ENCODE measurements around the gene CFAP74. TPM values are rescaled to one million over a fixed set of nuclear protein-coding genes. Genes with fewer than 3 reads are reported as not detected.

The CFAP74 gene
- total and polyA plus RNA-seq, 2 of the 13 experiments (the other 11 are each of a cell fraction or from before 2014, with no cell fraction given), result 0.27 to 0.62 TPM

DNA sequence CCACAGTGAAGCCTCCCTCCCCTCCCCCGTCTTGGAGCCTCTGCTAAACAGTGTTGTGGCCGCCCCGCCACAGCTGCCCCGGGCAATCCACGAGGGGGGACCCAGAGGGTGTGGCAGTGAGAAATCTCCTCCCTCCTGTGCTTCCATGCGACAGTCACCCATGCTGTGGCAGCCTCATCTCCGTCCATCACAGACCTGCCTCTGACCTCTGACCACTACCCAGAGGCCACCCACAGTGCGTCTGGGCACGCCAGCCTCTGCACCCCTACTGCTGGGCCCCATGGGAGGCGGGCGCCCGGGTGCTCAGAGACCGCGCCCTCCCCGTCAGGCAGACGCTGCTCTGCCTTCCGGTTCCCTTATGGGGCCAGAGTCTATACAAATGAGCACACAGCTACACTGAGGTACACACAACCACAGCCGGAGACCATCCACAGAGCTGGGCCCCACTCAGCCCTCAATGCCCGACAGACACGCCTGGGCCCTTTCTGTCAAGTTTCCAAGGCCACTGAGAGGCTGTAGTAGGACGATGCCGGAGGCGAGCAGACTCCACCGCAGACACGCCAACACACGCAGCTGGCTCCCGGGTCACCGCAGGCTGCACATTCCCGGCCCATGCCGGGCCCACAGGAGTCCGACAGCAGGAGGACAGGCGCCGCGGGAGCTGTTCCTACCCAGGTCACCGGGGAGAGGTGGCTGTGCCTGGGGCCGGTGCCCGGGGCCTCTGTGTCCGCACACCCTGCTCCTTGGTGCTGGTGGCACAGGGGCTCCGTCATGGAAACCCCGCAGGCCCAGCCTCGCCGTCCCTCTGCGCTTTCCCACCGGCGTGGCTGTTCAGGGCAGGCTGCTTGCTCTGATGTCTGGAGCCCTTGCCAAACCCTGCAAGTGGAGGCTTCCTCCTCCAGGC is 60.6 kb downstream of the CFAP74 start (continued):
- TF ChIP-seq, protein P1, sequence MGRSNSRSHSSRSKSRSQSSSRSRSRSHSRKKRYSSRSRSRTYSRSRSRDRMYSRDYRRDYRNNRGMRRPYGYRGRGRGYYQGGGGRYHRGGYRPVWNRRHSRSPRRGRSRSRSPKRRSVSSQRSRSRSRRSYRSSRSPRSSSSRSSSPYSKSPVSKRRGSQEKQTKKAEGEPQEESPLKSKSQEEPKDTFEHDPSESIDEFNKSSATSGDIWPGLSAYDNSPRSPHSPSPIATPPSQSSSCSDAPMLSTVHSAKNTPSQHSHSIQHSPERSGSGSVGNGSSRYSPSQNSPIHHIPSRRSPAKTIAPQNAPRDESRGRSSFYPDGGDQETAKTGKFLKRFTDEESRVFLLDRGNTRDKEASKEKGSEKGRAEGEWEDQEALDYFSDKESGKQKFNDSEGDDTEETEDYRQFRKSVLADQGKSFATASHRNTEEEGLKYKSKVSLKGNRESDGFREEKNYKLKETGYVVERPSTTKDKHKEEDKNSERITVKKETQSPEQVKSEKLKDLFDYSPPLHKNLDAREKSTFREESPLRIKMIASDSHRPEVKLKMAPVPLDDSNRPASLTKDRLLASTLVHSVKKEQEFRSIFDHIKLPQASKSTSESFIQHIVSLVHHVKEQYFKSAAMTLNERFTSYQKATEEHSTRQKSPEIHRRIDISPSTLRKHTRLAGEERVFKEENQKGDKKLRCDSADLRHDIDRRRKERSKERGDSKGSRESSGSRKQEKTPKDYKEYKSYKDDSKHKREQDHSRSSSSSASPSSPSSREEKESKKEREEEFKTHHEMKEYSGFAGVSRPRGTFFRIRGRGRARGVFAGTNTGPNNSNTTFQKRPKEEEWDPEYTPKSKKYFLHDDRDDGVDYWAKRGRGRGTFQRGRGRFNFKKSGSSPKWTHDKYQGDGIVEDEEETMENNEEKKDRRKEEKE (IDR thresholded peaks at IDR 0.05), result no peak
- TF ChIP-seq ZNF678 (CRISPR knock-in tag; IDR thresholded peaks at IDR 0.05), result no peak
- TF ChIP-seq, protein P2, sequence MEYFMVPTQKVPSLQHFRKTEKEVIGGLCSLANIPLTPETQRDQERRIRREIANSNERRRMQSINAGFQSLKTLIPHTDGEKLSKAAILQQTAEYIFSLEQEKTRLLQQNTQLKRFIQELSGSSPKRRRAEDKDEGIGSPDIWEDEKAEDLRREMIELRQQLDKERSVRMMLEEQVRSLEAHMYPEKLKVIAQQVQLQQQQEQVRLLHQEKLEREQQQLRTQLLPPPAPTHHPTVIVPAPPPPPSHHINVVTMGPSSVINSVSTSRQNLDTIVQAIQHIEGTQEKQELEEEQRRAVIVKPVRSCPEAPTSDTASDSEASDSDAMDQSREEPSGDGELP (IDR thresholded peaks at IDR 0.05; ENCODE audit: borderline replicate concordance, low read depth), result peak; percentile 70; the same call in 1 of the 2 replicates
- no peak for TF ChIP-seq ZNF3 (CRISPR knock-in tag; IDR thresholded peaks at IDR 0.05)
- TF ChIP-seq, protein P3, sequence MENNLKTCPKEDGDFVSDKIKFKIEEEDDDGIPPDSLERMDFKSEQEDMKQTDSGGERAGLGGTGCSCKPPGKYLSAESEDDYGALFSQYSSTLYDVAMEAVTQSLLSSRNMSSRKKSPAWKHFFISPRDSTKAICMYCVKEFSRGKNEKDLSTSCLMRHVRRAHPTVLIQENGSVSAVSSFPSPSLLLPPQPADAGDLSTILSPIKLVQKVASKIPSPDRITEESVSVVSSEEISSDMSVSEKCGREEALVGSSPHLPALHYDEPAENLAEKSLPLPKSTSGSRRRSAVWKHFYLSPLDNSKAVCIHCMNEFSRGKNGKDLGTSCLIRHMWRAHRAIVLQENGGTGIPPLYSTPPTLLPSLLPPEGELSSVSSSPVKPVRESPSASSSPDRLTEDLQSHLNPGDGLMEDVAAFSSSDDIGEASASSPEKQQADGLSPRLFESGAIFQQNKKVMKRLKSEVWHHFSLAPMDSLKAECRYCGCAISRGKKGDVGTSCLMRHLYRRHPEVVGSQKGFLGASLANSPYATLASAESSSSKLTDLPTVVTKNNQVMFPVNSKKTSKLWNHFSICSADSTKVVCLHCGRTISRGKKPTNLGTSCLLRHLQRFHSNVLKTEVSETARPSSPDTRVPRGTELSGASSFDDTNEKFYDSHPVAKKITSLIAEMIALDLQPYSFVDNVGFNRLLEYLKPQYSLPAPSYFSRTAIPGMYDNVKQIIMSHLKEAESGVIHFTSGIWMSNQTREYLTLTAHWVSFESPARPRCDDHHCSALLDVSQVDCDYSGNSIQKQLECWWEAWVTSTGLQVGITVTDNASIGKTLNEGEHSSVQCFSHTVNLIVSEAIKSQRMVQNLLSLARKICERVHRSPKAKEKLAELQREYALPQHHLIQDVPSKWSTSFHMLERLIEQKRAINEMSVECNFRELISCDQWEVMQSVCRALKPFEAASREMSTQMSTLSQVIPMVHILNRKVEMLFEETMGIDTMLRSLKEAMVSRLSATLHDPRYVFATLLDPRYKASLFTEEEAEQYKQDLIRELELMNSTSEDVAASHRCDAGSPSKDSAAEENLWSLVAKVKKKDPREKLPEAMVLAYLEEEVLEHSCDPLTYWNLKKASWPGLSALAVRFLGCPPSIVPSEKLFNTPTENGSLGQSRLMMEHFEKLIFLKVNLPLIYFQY (CRISPR knock-in tag; IDR thresholded peaks at IDR 0.05; ENCODE audit: borderline replicate concordance), result 0 out of 2 replicates have a peak, but pooled peaks have one; percentile 35
- TF ChIP-seq ZNF883 (CRISPR knock-in tag; IDR thresholded peaks at IDR 0.05; ENCODE audit: not compliant biosample characterization), result peak; percentile 84
- TF ChIP-seq, protein P4, sequence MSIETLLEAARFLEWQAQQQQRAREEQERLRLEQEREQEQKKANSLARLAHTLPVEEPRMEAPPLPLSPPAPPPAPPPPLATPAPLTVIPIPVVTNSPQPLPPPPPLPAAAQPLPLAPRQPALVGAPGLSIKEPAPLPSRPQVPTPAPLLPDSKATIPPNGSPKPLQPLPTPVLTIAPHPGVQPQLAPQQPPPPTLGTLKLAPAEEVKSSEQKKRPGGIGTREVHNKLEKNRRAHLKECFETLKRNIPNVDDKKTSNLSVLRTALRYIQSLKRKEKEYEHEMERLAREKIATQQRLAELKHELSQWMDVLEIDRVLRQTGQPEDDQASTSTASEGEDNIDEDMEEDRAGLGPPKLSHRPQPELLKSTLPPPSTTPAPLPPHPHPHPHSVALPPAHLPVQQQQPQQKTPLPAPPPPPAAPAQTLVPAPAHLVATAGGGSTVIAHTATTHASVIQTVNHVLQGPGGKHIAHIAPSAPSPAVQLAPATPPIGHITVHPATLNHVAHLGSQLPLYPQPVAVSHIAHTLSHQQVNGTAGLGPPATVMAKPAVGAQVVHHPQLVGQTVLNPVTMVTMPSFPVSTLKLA (IDR thresholded peaks at IDR 0.05), result no peak
- TF ChIP-seq ZNF180 (CRISPR knock-in tag; IDR thresholded peaks at IDR 0.05; ENCODE audit: borderline replicate concordance, low read depth), result no peak
- peak; percentile 84; the same call in 1 of the 2 replicates for TF ChIP-seq KLF6 (CRISPR knock-in tag; IDR thresholded peaks at IDR 0.05)
- TF ChIP-seq MTA1 (CRISPR knock-in tag; IDR thresholded peaks at IDR 0.05; ENCODE audit: borderline replicate concordance), result peak; percentile 83
- peak; percentile 52; the same call in 1 of the 2 replicates for TF ChIP-seq ZNF598 (CRISPR knock-in tag; IDR thresholded peaks at IDR 0.05; ENCODE audit: borderline replicate concordance)
- TF ChIP-seq ZNF30 (CRISPR knock-in tag; IDR thresholded peaks at IDR 0.05), result no peak
- TF ChIP-seq ZNF335 (CRISPR knock-in tag; IDR thresholded peaks at IDR 0.05), result no peak
- peak; percentile 52 for TF ChIP-seq AGO2 (optimal IDR thresholded peaks at IDR 0.05; ENCODE audit: low read depth, low read length)
- peak; percentile 81 for TF ChIP-seq ZNF143 (CRISPR knock-in tag; IDR thresholded peaks at IDR 0.05)
- TF ChIP-seq, protein P5, sequence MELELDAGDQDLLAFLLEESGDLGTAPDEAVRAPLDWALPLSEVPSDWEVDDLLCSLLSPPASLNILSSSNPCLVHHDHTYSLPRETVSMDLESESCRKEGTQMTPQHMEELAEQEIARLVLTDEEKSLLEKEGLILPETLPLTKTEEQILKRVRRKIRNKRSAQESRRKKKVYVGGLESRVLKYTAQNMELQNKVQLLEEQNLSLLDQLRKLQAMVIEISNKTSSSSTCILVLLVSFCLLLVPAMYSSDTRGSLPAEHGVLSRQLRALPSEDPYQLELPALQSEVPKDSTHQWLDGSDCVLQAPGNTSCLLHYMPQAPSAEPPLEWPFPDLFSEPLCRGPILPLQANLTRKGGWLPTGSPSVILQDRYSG (CRISPR knock-in tag; IDR thresholded peaks at IDR 0.05), result no peak
- TF ChIP-seq ZNF775 (CRISPR knock-in tag; IDR thresholded peaks at IDR 0.05; ENCODE audit: borderline replicate concordance), result no peak
- TF ChIP-seq ZNF441 (CRISPR knock-in tag; IDR thresholded peaks at IDR 0.05; ENCODE audit: borderline replicate concordance), result peak; percentile 81; the same call in 1 of the 2 replicates

Measured in HepG2 (cell line).